SU-DHL-6 (cell line): ENCODE data around the gene COL15A1.

Source experiments
- H2AFZ ChIP-seq: fragments of 200-600 bp; sonication (generic); 2 replicates; pipeline ENCODE4 v1.6.1; 2014; ENCODE audit warnings: low read depth, mild to moderate bottlenecking, moderate library complexity, mixed read lengths, antibody characterized with exemption, low read length; ENCODE audit not compliant: severe bottlenecking
- H3F3A ChIP-seq: fragments of 200-600 bp; shearing (Covaris generic); 2 replicates; pipeline ENCODE4 v1.6.0; 2016; ENCODE audit warnings: antibody characterized with exemption, mild to moderate bottlenecking; ENCODE audit not compliant: insufficient read depth
- H3K27ac ChIP-seq: fragments of 200-600 bp; sonication (generic); 2 replicates; pipeline ENCODE4 v1.5.1; 2016; ENCODE audit warnings: low read depth, mild to moderate bottlenecking, low read length, moderate library complexity, mixed read lengths
- H3K27me3 ChIP-seq: fragments of 200-600 bp; sonication (generic), shearing (Covaris generic); 2 replicates; pipeline ENCODE4 v1.6.0; 2014; ENCODE audit warnings: mild to moderate bottlenecking, low read length
- H3K36me3 ChIP-seq: fragments of 200-600 bp; sonication (generic); 2 replicates; pipeline ENCODE4 v1.6.1; 2014; ENCODE audit warnings: mild to moderate bottlenecking, low read length, mixed read lengths
- H3K4me2 ChIP-seq: fragments of 300-600, 200-600 bp; shearing (Covaris generic), sonication (generic); 2 replicates; pipeline ENCODE4 v1.6.0; 2014; ENCODE audit warnings: low read length, low read depth, mild to moderate bottlenecking; ENCODE audit not compliant: poor library complexity, severe bottlenecking
- H3K4me3 ChIP-seq: fragments of 200-600 bp; sonication (generic); 2 replicates; pipeline ENCODE4 v1.5.1; 2014; ENCODE audit warnings: antibody characterized with exemption, low read length, mild to moderate bottlenecking, mixed read lengths; ENCODE audit not compliant: insufficient read depth, poor library complexity, severe bottlenecking
- H3K79me2 ChIP-seq: fragments of 200-600 bp; sonication (generic); 2 replicates; pipeline ENCODE4 v1.6.1; 2014; ENCODE audit warnings: mild to moderate bottlenecking, low read length, moderate library complexity; ENCODE audit not compliant: insufficient read depth
- H3K9ac ChIP-seq: fragments of 200-600 bp; sonication (generic); 2 replicates; pipeline ENCODE4 v1.7.0; 2014; ENCODE audit warnings: mild to moderate bottlenecking, low read length
- H3K9me2 ChIP-seq: fragments of 200-600 bp; sonication (generic); replicated peaks from 2 replicates; pipeline ENCODE4 v1.6.1; 2014; ENCODE audit warnings: low read length; ENCODE audit not compliant: insufficient read depth
- H3K9me3 ChIP-seq: fragments of 200-600 bp; sonication (generic); 2 replicates; pipeline ENCODE4 v1.6.1; 2014; ENCODE audit warnings: low read length, mixed read lengths; ENCODE audit not compliant: insufficient read depth
- H4K20me1 ChIP-seq: fragments of 200-600 bp; sonication (generic); 2 replicates; pipeline ENCODE4 v1.6.1; 2014; ENCODE audit warnings: low read depth, mild to moderate bottlenecking, antibody characterized with exemption, low read length, moderate library complexity, mixed read lengths
- CTCF ChIP-seq: fragments of 200-600 bp; sonication (generic); IDR thresholded peaks from one replicate; pipeline ENCODE4 v1.5.1; 2017; ENCODE audit warnings: antibody characterized with exemption, mild to moderate bottlenecking, low read length, moderate library complexity; ENCODE audit not compliant: insufficient read depth, poor library complexity, severe bottlenecking
- EZH2phosphoT487 ChIP-seq: fragments of 200-600 bp; sonication (generic), shearing (Covaris generic); conservative IDR thresholded peaks from 2 replicates; pipeline ENCODE4 v1.6.1; 2018; ENCODE audit warnings: mild to moderate bottlenecking, antibody characterized with exemption, low read length, moderate library complexity, mixed read lengths

COL15A1 gene

GRCh38 chr9:99057665-99058625 is 114.2 kb downstream of the COL15A1 start:
- no peaks in the 10 kb centered on the region for H3K36me3 ChIP-seq
- H3K9me3 ChIP-seq: no peaks in the 10 kb centered on the region
- no peak overlapping the region for H3K27ac ChIP-seq
- no peaks in the 10 kb centered on the region for H3K9me2 ChIP-seq
- H3K27me3 ChIP-seq: no peaks in the 10 kb centered on the region
- peak overlapping the region; percentile 48 for H3K4me2 ChIP-seq
- H3K4me3 ChIP-seq: peak overlapping the region; percentile 13
- H3K79me2 ChIP-seq: no peaks in the 10 kb centered on the region
- H3K9ac ChIP-seq: no peak overlapping the region; the same call in 1 of the 2 replicates
- H3F3A ChIP-seq: no peaks in the 10 kb centered on the region; the same call in 1 of the 2 replicates
- TF ChIP-seq EZH2phosphoT487 (no peak), CTCF (no peak)
- no peaks in the 10 kb centered on the region for H4K20me1 ChIP-seq
- H2AFZ ChIP-seq: no peak overlapping the region

GRCh38 chr9:99058964-99059921 is 115.5 kb downstream of the COL15A1 start:
- no peaks in the 10 kb centered on the region for H3K9me2 ChIP-seq
- H2AFZ ChIP-seq: peak overlapping the region; percentile 75
- peak overlapping the region; percentile 48 for H3K4me2 ChIP-seq
- H3F3A ChIP-seq: no peaks in the 10 kb centered on the region; the same call in 1 of the 2 replicates
- peak overlapping the region; percentile 28; the same call in 1 of the 2 replicates for H3K27ac ChIP-seq
- TF ChIP-seq EZH2phosphoT487 (no peak), CTCF (no peak)
- H3K36me3 ChIP-seq: no peaks in the 10 kb centered on the region
- no peaks in the 10 kb centered on the region for H4K20me1 ChIP-seq
- H3K9me3 ChIP-seq: no peaks in the 10 kb centered on the region
- H3K4me3 ChIP-seq: no peak overlapping the region
- no peaks in the 10 kb centered on the region for H3K79me2 ChIP-seq
- H3K27me3 ChIP-seq: no peaks in the 10 kb centered on the region
- H3K9ac ChIP-seq: no peak overlapping the region

- Histone ChIP-seq H4K20me1 (no peaks in the 10 kb centered on the region), H3K27ac (no peak overlapping the region), H3K27me3 (no peaks in the 10 kb centered on the region), H3K9ac (no peak overlapping the region), H3K36me3 (no peaks in the 10 kb centered on the region), H3K79me2 (no peaks in the 10 kb centered on the region), H3K9me3 (no peaks in the 10 kb centered on the region), H3K9me2 (no peaks in the 10 kb centered on the region), H3K4me2 (no peak overlapping the region), H3K4me3 (no peak overlapping the region), H2AFZ (no peak overlapping the region), H3F3A (no peaks in the 10 kb centered on the region; the same call in 1 of the 2 replicates)
- TF ChIP-seq CTCF (no peak), EZH2phosphoT487 (no peak)
These were observed 116.9 kb downstream of the COL15A1 start for GRCh38 chr9:99060621-99061020.
